Pancreas (tissue), 10 donors: ENCODE data around the gene DPF3. TPM values are rescaled to one million over a fixed set of nuclear protein-coding genes. Genes with fewer than 3 reads are reported as not detected.

ENCODE experiments used
- ATAC-seq, 4 donors: fragments of 200-7000 bp; cut with Tn5 transposase; one replicate each; pipeline versions ENCODE4 v1.8.0 to v1.9.1; 2020; ENCODE audit warnings: mild to moderate bottlenecking in 4 of 4, moderate library complexity in 4 of 4
- DNase-seq, 6 donors: peaks; one replicate each; pipeline ENCODE4 v3.0.0-alpha.2; 2020
- FAIRE-seq: peaks from 2 replicates; lab custom pipeline; 2012; peaks lifted over from hg19 to GRCh38; lab: Jason Lieb, UNC
- H3K27ac ChIP-seq, 4 donors: fragments of 200-600 bp; sonication (generic); 1 replicate in 3 of 4; 2 replicates in 1 of 4; pipeline versions ENCODE4 v1.5.0 to v1.8.0; 2020
- H3K27me3 ChIP-seq, 4 donors: fragments of 200-600 bp; one replicate each; pipeline ENCODE4 v1.8.0; 2021
- H3K36me3 ChIP-seq, 3 donors: fragments of 200-600 bp; sonication (generic) in 1 of 3; one replicate each; pipeline versions ENCODE4 v1.5.0 to v1.8.0; 2020 to 2021
- H3K4me1 ChIP-seq, 3 donors: fragments of 200-600 bp; one replicate each; pipeline ENCODE4 v1.8.0; 2021
- H3K4me3 ChIP-seq, 4 donors: fragments of 200-600 bp; sonication (generic) in 2 of 4; one replicate each; pipeline versions ENCODE4 v1.5.0 to v1.8.0; 2020 to 2021
- H3K9me3 ChIP-seq, 4 donors: fragments of 200-600 bp; one replicate each; pipeline ENCODE4 v1.8.0; 2021
- CTCF ChIP-seq, 4 donors: fragments of 200-600 bp; sonication (generic) in 3 of 4; IDR thresholded peaks; one replicate each; pipeline versions ENCODE4 v1.5.0 to v1.8.0; 2021; ENCODE audit warnings: antibody characterized with exemption in 4 of 4
- WGBS, 2 donors: extraction: QIAGEN DNeasy Blood & Tissue Kit; methylation state at CpG; one replicate each; pipeline ENCODE4 v1.1.7; 2013; 5-methylcytosine and 5-hydroxymethylcytosine counted together
- intact Hi-C, 3 donors: fragments of 100-400 bp; cut with DNase I; formaldehyde crosslinking; loops; one replicate each; pipeline versions ENCODE4 v1.11.1 to v1.14.2; 2022
- polyA plus RNA-seq, 2 donors: library from polyadenylated mRNA; stranded (reverse); fragments of 200-250 nt; gene quantifications; one replicate each; pipeline ENCODE4 v1.2.3, GENCODE V29; 2013
- total RNA-seq, 6 donors: library from RNA; stranded (reverse); fragmentation: NEBNext Ultra II Directional in 4 of 6; extraction: Animal tissue kit (Norgen Biotek cat#: 25700) in 4 of 6; gene quantifications; one replicate each; pipeline versions ENCODE4 v1.2.1 to v1.2.4, GENCODE V29; 2021 to 2023
- donor health status: healthy with polysubstance abuse.
- donor health status: DM: no; HTN: no; CAD: no; lungs with moderate emphysema.
- donor health status: DM: no; HTN: no; CAD: no.
- donor health status: control.
- donor health status: control.
- donor health status: Bipolar disorder and iron deficiency.
- donor health status: DM: yes; HTN: yes; CAD: no.
- donor health status: DM: no; HTN: no; CAD: no.
- donor health status: DM: no; HTN: no; CAD: no.
- donor health status: DM: yes; HTN: yes; CAD: no.

The DPF3 gene
- total and polyA plus RNA-seq, 8 donors = 0.14 to 1.3 (median 0.86) TPM

- FAIRE-seq (no peak), DNase-seq (no peak), ATAC-seq (no peak)
- peaks cover 0 to 3% (median 0%) of the 10 kb centered on the region in 4 donors for H3K9me3 ChIP-seq
- H3K4me1 ChIP-seq = no peaks in the 10 kb centered on the region
- H3K36me3 ChIP-seq = no peaks in the 10 kb centered on the region
- no peak overlapping the region for H3K27ac ChIP-seq
- TF ChIP-seq CTCF (IDR thresholded peaks at IDR 0.05) = no peak
- intact Hi-C loops = no loop called here
- WGBS, 2 donors = 100% methylated on average over 1 of the region's 1 CpG
- no peak overlapping the region for H3K4me3 ChIP-seq
- no peaks in the 10 kb centered on the region for H3K27me3 ChIP-seq
Observed at GRCh38 chr14:72763892-72764291, 130.0 kb downstream of the DPF3 start.

- FAIRE-seq = no peak
- Histone ChIP-seq H3K4me3 (no peak overlapping the region), H3K4me1 (no peaks in the 10 kb centered on the region), H3K27me3 (no peaks in the 10 kb centered on the region), H3K9me3 (peaks cover 0 to 3% (median 0%) of the 10 kb centered on the region in 4 donors), H3K36me3 (no peaks in the 10 kb centered on the region), H3K27ac (no peak overlapping the region)
- intact Hi-C loops = no loop called here
- ATAC-seq = no peak
- DNase-seq = no peak
- no peak for TF ChIP-seq CTCF (IDR thresholded peaks at IDR 0.05)
Observed at GRCh38 chr14:72759670-72760069, 134.2 kb downstream of the DPF3 start.

- H3K9me3 ChIP-seq = peaks cover 0 to 3% (median 0%) of the 10 kb centered on the region in 4 donors
- FAIRE-seq (no peak), ATAC-seq (no peak), DNase-seq (no peak)
- no peak overlapping the region for H3K4me3 ChIP-seq
- no peak for TF ChIP-seq CTCF (IDR thresholded peaks at IDR 0.05)
- no peaks in the 10 kb centered on the region for H3K27me3 ChIP-seq
- intact Hi-C loops = no loop called here
- H3K4me1 ChIP-seq = no peaks in the 10 kb centered on the region
- no peak overlapping the region for H3K27ac ChIP-seq
- no peaks in the 10 kb centered on the region for H3K36me3 ChIP-seq
Observed at GRCh38 chr14:72758993-72759392, 134.9 kb downstream of the DPF3 start.

GRCh38 chr14:72758420-72758819 is 135.5 kb downstream of the DPF3 start:
- 87 to 89% methylated on average over 5 of the region's 5 CpGs for WGBS, 2 donors
- H3K9me3 ChIP-seq = peaks cover 0 to 3% (median 0%) of the 10 kb centered on the region in 4 donors
- FAIRE-seq = no peak
- no peak for TF ChIP-seq CTCF (IDR thresholded peaks at IDR 0.05)
- intact Hi-C loops = no loop called here
- H3K27me3 ChIP-seq = no peaks in the 10 kb centered on the region
- H3K27ac ChIP-seq = no peak overlapping the region
- H3K4me1 ChIP-seq = no peaks in the 10 kb centered on the region
- no peak overlapping the region for H3K4me3 ChIP-seq
- no peak for ATAC-seq
- no peak for DNase-seq
- H3K36me3 ChIP-seq = no peaks in the 10 kb centered on the region

- FAIRE-seq = no peak
- Histone ChIP-seq H3K27ac (no peak overlapping the region), H3K9me3 (peaks cover 0 to 2% (median 0%) of the 10 kb centered on the region in 4 donors), H3K27me3 (no peaks in the 10 kb centered on the region), H3K36me3 (no peaks in the 10 kb centered on the region), H3K4me3 (no peak overlapping the region), H3K4me1 (no peaks in the 10 kb centered on the region)
- ATAC-seq = no peak
- TF ChIP-seq CTCF (IDR thresholded peaks at IDR 0.05) = no peak
- no peak for DNase-seq
- WGBS, 2 donors = 74 to 88% methylated on average over 1 of the region's 1 CpG
- intact Hi-C loops = no loop called here
Observed at GRCh38 chr14:72756967-72757366, 136.9 kb downstream of the DPF3 start.
